Right lobe of liver (tissue), 4 donors: ENCODE measurements around the gene CES2.

Experiments used
- POLR2A ChIP-seq: fragments of 450-650 bp; IDR thresholded peaks from one replicate; pipeline ENCODE4 v1.6.1; 2017; ENCODE audit warnings: antibody characterized with exemption, mild to moderate bottlenecking
- TF ChIP-seq, protein P1 (sequence below), 4 donors: fragments of 200-600 bp in 3 of 4; fragments of 450-650 bp in 1 of 4; IDR thresholded peaks; one replicate each; pipeline versions ENCODE4 v1.5.1 to v1.8.0; 2016 to 2022; ENCODE audit warnings: antibody characterized with exemption in 4 of 4, mild to moderate bottlenecking in 2 of 4
- donor health status: DM: no; HTN: no; CAD: no.
- donor health status: DM: no; HTN: no; CAD: no.
- donor health status: DM: no; HTN: yes; CAD: no.

DNA sequence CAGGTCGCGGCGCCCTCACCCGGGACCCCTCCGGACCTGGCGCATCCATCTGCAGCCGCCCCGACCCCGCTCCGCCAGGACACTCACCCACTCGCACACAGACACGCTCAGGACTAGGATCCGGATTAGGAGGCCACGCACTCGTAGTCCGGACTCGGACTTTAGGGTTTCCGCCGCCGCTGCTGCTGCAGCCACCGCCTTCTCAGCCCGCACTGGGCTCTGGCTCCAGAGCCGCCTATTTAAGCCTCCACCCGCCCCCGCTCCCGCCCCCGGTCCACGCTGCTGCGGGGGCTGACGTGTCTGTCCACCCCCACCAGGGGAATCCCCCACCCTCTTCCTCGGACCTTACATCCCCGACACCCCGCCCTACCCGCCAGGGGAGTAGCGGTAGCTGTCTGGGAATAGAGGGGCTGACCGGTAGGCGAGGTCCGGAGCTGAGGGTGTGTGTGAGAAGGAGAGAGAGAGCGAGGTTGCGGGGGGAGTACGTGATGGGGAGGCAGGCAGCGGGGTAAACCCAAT is 9.9 kb upstream of the CES2 start, which contains the start of gene RRAD:
- TF ChIP-seq, protein P1, sequence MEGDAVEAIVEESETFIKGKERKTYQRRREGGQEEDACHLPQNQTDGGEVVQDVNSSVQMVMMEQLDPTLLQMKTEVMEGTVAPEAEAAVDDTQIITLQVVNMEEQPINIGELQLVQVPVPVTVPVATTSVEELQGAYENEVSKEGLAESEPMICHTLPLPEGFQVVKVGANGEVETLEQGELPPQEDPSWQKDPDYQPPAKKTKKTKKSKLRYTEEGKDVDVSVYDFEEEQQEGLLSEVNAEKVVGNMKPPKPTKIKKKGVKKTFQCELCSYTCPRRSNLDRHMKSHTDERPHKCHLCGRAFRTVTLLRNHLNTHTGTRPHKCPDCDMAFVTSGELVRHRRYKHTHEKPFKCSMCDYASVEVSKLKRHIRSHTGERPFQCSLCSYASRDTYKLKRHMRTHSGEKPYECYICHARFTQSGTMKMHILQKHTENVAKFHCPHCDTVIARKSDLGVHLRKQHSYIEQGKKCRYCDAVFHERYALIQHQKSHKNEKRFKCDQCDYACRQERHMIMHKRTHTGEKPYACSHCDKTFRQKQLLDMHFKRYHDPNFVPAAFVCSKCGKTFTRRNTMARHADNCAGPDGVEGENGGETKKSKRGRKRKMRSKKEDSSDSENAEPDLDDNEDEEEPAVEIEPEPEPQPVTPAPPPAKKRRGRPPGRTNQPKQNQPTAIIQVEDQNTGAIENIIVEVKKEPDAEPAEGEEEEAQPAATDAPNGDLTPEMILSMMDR (IDR thresholded peaks at IDR 0.05) = no peak
- TF ChIP-seq POLR2A = no peak
